Right atrium auricular region (tissue), 2 donors: ENCODE results near the gene OLFML2B. TPM values are rescaled to one million over a fixed set of nuclear protein-coding genes. Genes with fewer than 3 reads are reported as not detected.

Experiments
- DNase-seq: peaks from one replicate; pipeline ENCODE4 v3.0.0-alpha.2; 2019; ENCODE audit warnings: low spot score
- H3K27ac ChIP-seq, 2 donors: fragments of 200-600 bp; sonication (generic); 1 replicate in 1 of 2; 2 replicates in 1 of 2; pipeline ENCODE4 v1.5.1; 2016 to 2019
- H3K27me3 ChIP-seq, 2 donors: fragments of 200-600 bp; sonication (generic); one replicate each; pipeline versions ENCODE4 v1.5.1 to v1.6.0; 2017 to 2019
- H3K36me3 ChIP-seq: fragments of 200-600 bp; sonication (generic); one replicate; pipeline ENCODE4 v1.5.1; 2016
- H3K4me1 ChIP-seq, 2 donors: fragments of 200-600 bp; sonication (generic); one replicate each; pipeline versions ENCODE4 v1.5.1 to v1.6.0; 2017 to 2019
- H3K4me3 ChIP-seq, 2 donors: fragments of 200-600 bp; sonication (generic); 1 replicate in 1 of 2; 2 replicates in 1 of 2; pipeline ENCODE4 v1.5.1; 2017 to 2019; ENCODE audit warnings: mild to moderate bottlenecking in 1 of 2, moderate library complexity in 1 of 2
- H3K9me3 ChIP-seq, 2 donors: fragments of 200-600 bp; sonication (generic); one replicate each; pipeline ENCODE4 v1.5.1; 2019
- total RNA-seq, 2 donors: library from RNA; depleted of rRNA; stranded (reverse); fragments of >200 nt; gene quantifications; one replicate each; pipeline ENCODE4 v1.1.0, GENCODE V29; 2016
- TF ChIP-seq, protein P1 (sequence below), 2 donors: fragments of 200-600 bp; sonication (generic); IDR thresholded peaks; one replicate each; pipeline ENCODE4 v1.5.1; 2019; ENCODE audit warnings: antibody characterized with exemption in 2 of 2

Gene OLFML2B
- total RNA-seq, 2 donors from 2014 or later: 4.5 to 9.2 TPM

DNA sequence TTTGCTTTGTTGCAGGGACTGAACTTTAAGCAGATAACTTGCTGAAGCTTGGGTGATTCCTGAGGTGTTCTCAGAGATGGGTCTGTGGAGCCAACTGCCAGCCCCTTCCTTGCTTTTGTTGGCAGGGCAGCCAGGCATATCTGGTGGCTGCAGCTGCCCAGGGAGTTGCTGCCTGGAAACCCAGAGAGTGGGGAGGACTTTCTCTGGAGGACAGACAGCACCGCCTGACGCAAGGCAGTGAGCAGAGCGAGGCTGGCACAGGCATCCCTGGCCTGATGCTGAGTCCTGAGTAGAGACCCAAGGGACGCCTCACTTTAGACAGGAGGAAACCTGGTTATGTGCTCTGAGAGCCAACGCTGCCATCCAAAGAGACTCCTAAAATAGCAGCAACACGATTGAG lies 9.8 kb upstream of the OLFML2B start:
- Histone ChIP-seq H3K4me1 (peaks cover 0 to 10% of the 10 kb centered on the region in 2 donors), H3K27me3 (no peaks in the 10 kb centered on the region), H3K27ac (no peak overlapping the region), H3K4me3 (no peak overlapping the region), H3K36me3 (no peaks in the 10 kb centered on the region), H3K9me3 (no peaks in the 10 kb centered on the region)
- no peak for DNase-seq
- TF ChIP-seq, protein P1, sequence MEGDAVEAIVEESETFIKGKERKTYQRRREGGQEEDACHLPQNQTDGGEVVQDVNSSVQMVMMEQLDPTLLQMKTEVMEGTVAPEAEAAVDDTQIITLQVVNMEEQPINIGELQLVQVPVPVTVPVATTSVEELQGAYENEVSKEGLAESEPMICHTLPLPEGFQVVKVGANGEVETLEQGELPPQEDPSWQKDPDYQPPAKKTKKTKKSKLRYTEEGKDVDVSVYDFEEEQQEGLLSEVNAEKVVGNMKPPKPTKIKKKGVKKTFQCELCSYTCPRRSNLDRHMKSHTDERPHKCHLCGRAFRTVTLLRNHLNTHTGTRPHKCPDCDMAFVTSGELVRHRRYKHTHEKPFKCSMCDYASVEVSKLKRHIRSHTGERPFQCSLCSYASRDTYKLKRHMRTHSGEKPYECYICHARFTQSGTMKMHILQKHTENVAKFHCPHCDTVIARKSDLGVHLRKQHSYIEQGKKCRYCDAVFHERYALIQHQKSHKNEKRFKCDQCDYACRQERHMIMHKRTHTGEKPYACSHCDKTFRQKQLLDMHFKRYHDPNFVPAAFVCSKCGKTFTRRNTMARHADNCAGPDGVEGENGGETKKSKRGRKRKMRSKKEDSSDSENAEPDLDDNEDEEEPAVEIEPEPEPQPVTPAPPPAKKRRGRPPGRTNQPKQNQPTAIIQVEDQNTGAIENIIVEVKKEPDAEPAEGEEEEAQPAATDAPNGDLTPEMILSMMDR (IDR thresholded peaks at IDR 0.05): no peak

DNA sequence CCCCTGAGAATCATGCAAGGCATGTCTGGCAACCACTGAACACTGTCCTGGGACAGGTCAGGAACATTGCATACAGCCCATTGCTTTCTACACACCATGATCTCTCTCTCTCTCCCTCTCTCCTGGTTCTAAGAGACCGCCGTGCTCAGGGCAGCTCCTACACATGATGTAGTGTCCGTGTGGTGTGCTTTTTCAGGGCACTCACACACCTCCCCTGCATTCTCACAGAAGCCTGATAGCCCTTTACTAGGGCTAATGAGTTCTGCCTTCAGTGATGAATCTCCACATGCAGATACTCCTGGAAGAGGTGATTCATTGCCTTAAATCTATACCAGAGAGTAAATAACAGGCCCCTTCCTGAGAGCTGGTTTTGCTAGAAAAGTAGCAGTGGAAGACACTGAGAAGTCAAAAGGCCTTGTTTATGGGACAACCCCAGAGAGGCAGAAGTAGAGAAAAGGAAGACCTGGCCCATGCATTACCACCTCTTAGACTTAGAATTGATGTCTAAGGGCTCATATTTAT lies 7.2 kb upstream of the OLFML2B start:
- no peak for DNase-seq
- Histone ChIP-seq H3K9me3 (no peaks in the 10 kb centered on the region), H3K27ac (no peak overlapping the region), H3K27me3 (no peaks in the 10 kb centered on the region), H3K4me1 (peaks cover 0 to 10% of the 10 kb centered on the region in 2 donors), H3K4me3 (no peak overlapping the region), H3K36me3 (no peaks in the 10 kb centered on the region)
- TF ChIP-seq, protein P1 (IDR thresholded peaks at IDR 0.05): no peak

DNA sequence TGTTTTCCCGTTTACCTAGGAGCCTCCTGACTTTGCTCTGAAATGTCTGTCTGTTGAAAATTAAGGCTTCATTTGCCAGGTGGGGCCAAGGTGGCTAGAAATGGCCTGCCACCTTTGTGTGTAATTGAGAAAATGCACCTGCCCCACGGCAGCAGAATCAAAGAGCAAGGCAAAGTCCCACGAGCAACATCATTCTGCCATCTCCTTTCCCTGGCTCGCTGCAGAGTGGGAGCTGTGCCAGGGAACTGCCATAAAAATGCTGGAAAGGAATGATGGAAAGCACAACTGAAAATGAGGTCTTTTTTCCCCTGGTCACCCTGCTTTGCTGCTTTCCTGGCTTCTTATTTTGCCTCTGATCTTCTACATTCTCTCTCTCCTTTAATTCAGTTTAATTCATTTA lies 5.5 kb upstream of the OLFML2B start:
- TF ChIP-seq, protein P1 (IDR thresholded peaks at IDR 0.05): no peak

DNA sequence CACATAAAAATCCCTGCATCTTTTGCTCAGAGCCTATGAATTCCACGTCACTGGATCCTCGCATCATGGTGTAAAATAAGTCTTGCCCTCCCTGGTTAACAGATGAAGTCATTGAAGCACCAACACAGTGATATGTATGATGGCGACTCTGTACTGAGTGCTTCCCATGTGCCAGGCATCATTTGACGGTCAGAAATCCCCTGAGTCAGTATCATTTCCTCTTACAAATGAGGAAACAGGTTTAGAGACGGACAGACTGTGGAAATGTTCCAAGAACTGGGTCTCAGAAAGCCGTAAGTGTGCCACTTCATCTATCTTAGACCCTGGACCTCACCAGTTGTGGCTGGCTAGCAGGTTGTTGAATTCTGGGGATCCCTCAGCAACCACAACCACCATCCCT lies 5.1 kb upstream of the OLFML2B start:
- H3K4me3 ChIP-seq: no peak overlapping the region
- H3K4me1 ChIP-seq: peaks cover 0 to 14% of the 10 kb centered on the region in 2 donors
- H3K9me3 ChIP-seq: no peaks in the 10 kb centered on the region
- H3K27me3 ChIP-seq: no peaks in the 10 kb centered on the region
- TF ChIP-seq, protein P1 (IDR thresholded peaks at IDR 0.05): no peak
- H3K27ac ChIP-seq: no peak overlapping the region
- no peaks in the 10 kb centered on the region for H3K36me3 ChIP-seq
- DNase-seq: no peak

More for the DNA sequence above, 5.5 kb upstream of the OLFML2B start:
- Histone ChIP-seq H3K27me3 (no peaks in the 10 kb centered on the region), H3K9me3 (no peaks in the 10 kb centered on the region), H3K4me3 (no peak overlapping the region), H3K4me1 (peaks cover 0 to 15% of the 10 kb centered on the region in 2 donors), H3K36me3 (no peaks in the 10 kb centered on the region), H3K27ac (no peak overlapping the region)
- DNase-seq: no peak

DNA sequence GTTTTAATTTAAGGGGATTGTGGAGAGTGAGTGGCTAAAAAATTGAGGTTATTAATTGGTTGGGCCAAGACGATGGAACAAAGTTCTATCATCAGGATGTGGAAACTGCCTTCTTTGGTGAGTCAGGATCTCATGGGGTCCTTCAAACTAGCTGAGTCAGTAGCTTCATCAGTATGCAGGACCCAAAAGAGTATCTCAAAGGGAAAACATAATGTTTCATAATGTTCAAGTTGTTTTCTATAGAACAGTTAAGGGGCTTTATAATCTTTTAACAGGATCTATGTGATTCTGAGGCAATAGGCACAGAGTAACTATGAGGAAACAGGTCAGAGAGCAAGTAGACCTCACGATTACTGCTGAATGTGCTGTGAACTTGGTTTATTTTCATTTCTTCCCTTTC lies 3.2 kb upstream of the OLFML2B start:
- no peak for DNase-seq
- Histone ChIP-seq H3K9me3 (no peaks in the 10 kb centered on the region), H3K27me3 (no peaks in the 10 kb centered on the region), H3K36me3 (no peaks in the 10 kb centered on the region), H3K27ac (no peak overlapping the region), H3K4me3 (no peak overlapping the region), H3K4me1 (peaks cover 0 to 16% of the 10 kb centered on the region in 2 donors)
- TF ChIP-seq, protein P1 (IDR thresholded peaks at IDR 0.05): no peak

DNA sequence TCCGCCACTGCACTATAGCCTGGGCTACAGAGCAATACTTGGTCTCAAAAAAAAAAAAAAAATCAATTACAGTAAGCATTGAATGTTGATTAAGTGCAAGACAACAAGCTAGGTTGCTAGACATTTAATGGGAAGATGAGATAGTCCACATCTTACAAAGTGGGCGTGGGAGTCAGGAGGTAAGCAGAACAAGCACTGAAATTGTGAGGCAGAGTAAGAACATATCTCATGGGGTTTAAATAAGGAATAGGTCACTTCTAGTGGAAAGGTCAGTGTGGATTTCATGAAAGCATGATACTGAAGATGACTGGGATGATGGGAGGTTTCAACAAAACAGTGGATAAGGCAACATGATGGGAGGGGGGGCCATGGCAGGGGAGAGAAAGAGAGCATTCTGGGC lies 1.9 kb upstream of the OLFML2B start:
- no peaks in the 10 kb centered on the region for H3K36me3 ChIP-seq
- no peaks in the 10 kb centered on the region for H3K27me3 ChIP-seq
- peaks cover 0 to 25% of the 10 kb centered on the region in 2 donors for H3K4me1 ChIP-seq
- TF ChIP-seq, protein P1 (IDR thresholded peaks at IDR 0.05): no peak
- no peak for DNase-seq
- no peak overlapping the region for H3K4me3 ChIP-seq
- H3K9me3 ChIP-seq: no peaks in the 10 kb centered on the region
- H3K27ac ChIP-seq: no peak overlapping the region
